ENCODE data around the gene AP1M1. TPM values are rescaled to one million over a fixed set of nuclear protein-coding genes. Genes with fewer than 3 reads are reported as not detected.

Gene AP1M1
- total RNA-seq, 1 experiment from 2014 or later: 98.0 TPM

- CTCF ChIA-PET: interaction anchor here (0.7 kb wide), 1 partner anchor 89 kb away, joined by 5 read pairs; no protein-coding TSS in a partner anchor
- no peaks in the 10 kb centered on the region for H3K27me3 Mint-ChIP-seq (ENCODE audit: insufficient read depth, unreplicated experiment)
- H3K36me3 Mint-ChIP-seq (ENCODE audit: insufficient read depth, unreplicated experiment): no peaks in the 10 kb centered on the region
- TF ChIP-seq CTCF (IDR thresholded peaks at IDR 0.05; ENCODE audit: insufficient read depth in 1 of 2, low read depth in 1 of 2, low read length in 1 of 2, severe bottlenecking in 1 of 2, unreplicated experiment in 1 of 2): no peak
- H3K9me3 ChIP-seq: no peaks in the 10 kb centered on the region
- no peak overlapping the region for H3K4me3 Mint-ChIP-seq (ENCODE audit: unreplicated experiment)
- no peak overlapping the region for H3K27ac Mint-ChIP-seq (ENCODE audit: unreplicated experiment)
- H3K4me3 ChIP-seq (ENCODE audit: low read depth, low read length): no peak overlapping the region
- peaks cover 5% of the 10 kb centered on the region; the same call in 1 of the 2 replicates for H3K4me1 ChIP-seq
- POLR2A ChIA-PET: no interaction called here
- no TSS peak for BruUV-seq (replicated peaks)
- no peaks in the 10 kb centered on the region for H3K9me3 Mint-ChIP-seq (ENCODE audit: unreplicated experiment)
- no peaks in the 10 kb centered on the region for H3K36me3 ChIP-seq (ENCODE audit: control insufficient read depth, insufficient read depth, low read length)
- no peaks in the 10 kb centered on the region for H3K27me3 ChIP-seq (replicated peaks; ENCODE audit: control insufficient read depth, insufficient read depth, low read length)
- no peak for DNase-seq
- intact Hi-C loops (cut with micrococcal nuclease; ENCODE audit: unreplicated experiment): no loop called here
- H3K4me1 Mint-ChIP-seq (ENCODE audit: low read depth, unreplicated experiment): no peaks in the 10 kb centered on the region
Measured at GRCh38 chr19:16160445-16160942, 37.2 kb upstream of the AP1M1 start.

DNA sequence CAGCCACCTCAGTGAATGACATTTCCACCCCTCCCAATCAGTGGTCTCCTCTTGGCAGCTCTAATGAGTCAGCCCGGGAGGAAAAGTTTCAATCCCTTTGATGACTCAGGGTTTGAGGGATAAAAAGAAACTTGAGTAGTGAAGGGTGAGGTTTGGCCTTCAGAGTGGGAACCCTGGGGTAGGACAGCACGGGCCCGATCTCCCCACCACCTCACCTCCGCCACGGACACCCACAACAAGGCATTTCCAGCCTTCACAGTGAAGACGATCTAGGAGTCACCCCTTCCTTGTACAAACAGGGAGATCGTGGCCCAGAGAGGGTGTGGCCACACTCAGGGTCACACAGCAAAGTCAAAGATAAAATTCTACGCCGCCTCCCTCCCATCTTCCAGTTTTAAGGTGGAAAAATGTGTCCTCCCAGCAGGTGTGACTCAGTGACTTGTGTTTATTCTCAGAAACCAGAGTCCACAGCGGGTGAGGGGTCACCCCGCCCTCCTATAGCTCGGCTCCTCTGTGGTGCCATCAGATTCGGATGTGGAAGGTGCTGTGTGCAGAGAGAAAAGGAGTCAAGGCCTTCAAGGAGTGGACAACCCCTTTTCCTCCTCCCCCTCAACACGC is 36.7 kb upstream of the AP1M1 start:
- DNase-seq: no peak
- CTCF ChIA-PET: interaction anchor here (0.6 kb wide), 1 partner anchor 201 kb away, joined by 7 read pairs; no protein-coding TSS in a partner anchor
- no TSS peak for BruUV-seq (replicated peaks)
- Mint-ChIP-seq H3K27ac (ENCODE audit: unreplicated experiment) (no peak overlapping the region), H3K4me1 (ENCODE audit: low read depth, unreplicated experiment) (no peaks in the 10 kb centered on the region), H3K9me3 (ENCODE audit: unreplicated experiment) (no peaks in the 10 kb centered on the region), H3K4me3 (ENCODE audit: unreplicated experiment) (no peak overlapping the region), H3K36me3 (ENCODE audit: insufficient read depth, unreplicated experiment) (no peaks in the 10 kb centered on the region), H3K27me3 (ENCODE audit: insufficient read depth, unreplicated experiment) (no peaks in the 10 kb centered on the region)
- Histone ChIP-seq H3K36me3 (ENCODE audit: control insufficient read depth, insufficient read depth, low read length) (no peaks in the 10 kb centered on the region), H3K4me3 (ENCODE audit: low read depth, low read length) (no peak overlapping the region), H3K27me3 (replicated peaks; ENCODE audit: control insufficient read depth, insufficient read depth, low read length) (no peaks in the 10 kb centered on the region), H3K9me3 (no peaks in the 10 kb centered on the region), H3K4me1 (peaks cover 5% of the 10 kb centered on the region; the same call in 1 of the 2 replicates)
- no peak for TF ChIP-seq CTCF (IDR thresholded peaks at IDR 0.05; ENCODE audit: insufficient read depth in 1 of 2, low read depth in 1 of 2, low read length in 1 of 2, severe bottlenecking in 1 of 2, unreplicated experiment in 1 of 2)
- POLR2A ChIA-PET: no interaction called here
- intact Hi-C loops (cut with micrococcal nuclease; ENCODE audit: unreplicated experiment): no loop called here

DNA sequence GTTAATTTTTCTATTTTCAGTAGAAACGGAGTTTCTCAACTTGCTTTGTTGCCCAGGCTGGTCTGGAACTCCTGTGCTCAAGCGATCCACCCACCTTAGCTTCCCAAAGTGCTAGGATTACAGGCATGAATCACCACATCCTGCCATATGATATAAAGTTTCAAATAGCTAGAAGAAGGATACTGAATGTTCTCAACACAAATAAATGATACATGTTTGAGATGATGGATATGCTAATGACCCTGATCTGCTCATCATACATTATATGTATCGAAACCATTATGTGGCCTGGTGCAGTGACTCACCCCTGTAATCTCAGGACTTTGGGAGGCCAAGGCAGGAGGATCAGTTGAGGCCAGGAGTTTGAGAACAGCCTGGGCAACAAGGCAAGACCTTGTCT is 35.9 kb upstream of the AP1M1 start:
- no peaks in the 10 kb centered on the region for H3K27me3 Mint-ChIP-seq (ENCODE audit: insufficient read depth, unreplicated experiment)
- Histone ChIP-seq H3K9me3 (no peaks in the 10 kb centered on the region), H3K4me1 (peaks cover 5% of the 10 kb centered on the region; the same call in 1 of the 2 replicates), H3K4me3 (ENCODE audit: low read depth, low read length) (no peak overlapping the region), H3K36me3 (ENCODE audit: control insufficient read depth, insufficient read depth, low read length) (no peaks in the 10 kb centered on the region), H3K27me3 (replicated peaks; ENCODE audit: control insufficient read depth, insufficient read depth, low read length) (no peaks in the 10 kb centered on the region)
- H3K4me3 Mint-ChIP-seq (ENCODE audit: unreplicated experiment): no peak overlapping the region
- no peak overlapping the region for H3K27ac Mint-ChIP-seq (ENCODE audit: unreplicated experiment)
- no peak for TF ChIP-seq CTCF (IDR thresholded peaks at IDR 0.05; ENCODE audit: insufficient read depth in 1 of 2, low read depth in 1 of 2, low read length in 1 of 2, severe bottlenecking in 1 of 2, unreplicated experiment in 1 of 2)
- no peak for DNase-seq
- no peaks in the 10 kb centered on the region for H3K36me3 Mint-ChIP-seq (ENCODE audit: insufficient read depth, unreplicated experiment)
- H3K9me3 Mint-ChIP-seq (ENCODE audit: unreplicated experiment): no peaks in the 10 kb centered on the region
- ChIA-PET POLR2A (interaction anchor here (0.6 kb wide), 2 partner anchors 49 to 329 kb away, joined by 3 to 7 read pairs; no protein-coding TSS in a partner anchor), CTCF (interaction anchor here (0.6 kb wide), 2 partner anchors 200 to 1267 kb away, joined by 3 to 7 read pairs; no protein-coding TSS in a partner anchor)
- no peaks in the 10 kb centered on the region for H3K4me1 Mint-ChIP-seq (ENCODE audit: low read depth, unreplicated experiment)
- BruUV-seq (replicated peaks): no TSS peak
- intact Hi-C loops (cut with micrococcal nuclease; ENCODE audit: unreplicated experiment): no loop called here
